Measurements from ENCODE around the gene ABLIM1.

The ABLIM1 gene

DNA sequence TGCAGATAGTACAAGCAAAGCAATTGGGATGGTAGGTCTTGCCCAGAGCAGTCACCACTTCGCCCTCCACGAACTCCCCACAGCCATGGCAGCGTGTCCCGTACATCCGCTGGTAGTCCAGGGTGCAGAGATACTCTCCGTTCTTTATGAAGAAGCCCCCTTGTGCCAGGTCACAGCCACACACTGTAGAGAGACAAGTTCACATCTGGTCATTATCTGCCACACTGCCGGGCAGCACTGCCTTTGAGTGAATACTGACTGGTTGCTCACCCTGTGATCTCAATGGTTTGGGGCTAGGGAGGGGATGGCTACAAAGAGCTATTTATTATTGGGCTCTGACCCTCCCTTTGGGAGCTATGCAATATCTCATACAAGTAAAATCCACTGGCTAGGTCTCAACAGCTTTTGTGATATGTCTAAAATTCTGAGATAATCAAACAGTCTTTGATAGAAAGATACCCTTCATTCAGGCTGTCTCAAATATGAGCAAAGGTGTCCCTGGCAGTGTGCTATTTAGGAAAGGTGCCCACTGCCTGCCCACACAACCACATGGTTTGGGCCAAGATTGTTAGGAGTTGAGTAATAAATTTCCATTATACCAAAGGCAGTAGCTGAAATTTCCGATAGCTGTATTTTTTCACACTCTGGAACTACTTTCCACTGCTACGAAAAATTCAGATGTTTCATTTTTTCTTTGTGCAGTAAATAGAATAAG, 82.5 kb downstream of the ABLIM1 start:
- no peak for DNase-seq

DNA sequence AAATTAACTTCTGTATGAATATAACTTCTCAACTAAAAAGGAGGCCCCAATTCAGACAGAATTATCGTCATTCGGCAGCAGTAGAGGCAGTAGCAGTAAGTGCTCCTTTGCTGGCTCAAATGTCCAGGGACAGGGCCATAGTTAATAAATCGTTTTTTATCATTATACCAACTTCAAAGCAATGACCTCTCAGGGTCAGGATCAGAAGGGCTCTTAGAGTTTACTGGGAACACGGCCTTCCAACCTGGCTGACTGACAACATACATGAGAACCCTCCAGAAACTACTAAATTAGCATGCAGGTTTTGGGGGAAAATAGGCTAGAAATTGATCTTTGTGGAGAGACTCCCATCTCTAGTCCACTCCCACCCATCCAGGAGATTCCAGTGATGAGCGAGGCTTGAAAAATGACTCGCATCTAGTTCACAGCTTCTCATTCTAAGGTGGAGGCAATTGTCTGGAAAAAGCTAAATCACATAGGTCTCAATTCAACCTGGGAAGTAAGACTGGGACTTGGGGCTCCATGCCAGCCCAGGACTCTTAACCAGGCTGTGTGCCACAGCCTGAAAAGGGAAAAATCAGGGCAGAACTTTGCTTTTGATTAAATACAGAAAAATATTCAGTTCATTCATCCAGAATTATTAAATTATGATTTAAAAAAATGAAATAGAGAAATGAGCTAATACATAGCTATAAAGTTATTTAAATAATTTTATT, 84.6 kb downstream of the ABLIM1 start:
- no peak for DNase-seq

DNA sequence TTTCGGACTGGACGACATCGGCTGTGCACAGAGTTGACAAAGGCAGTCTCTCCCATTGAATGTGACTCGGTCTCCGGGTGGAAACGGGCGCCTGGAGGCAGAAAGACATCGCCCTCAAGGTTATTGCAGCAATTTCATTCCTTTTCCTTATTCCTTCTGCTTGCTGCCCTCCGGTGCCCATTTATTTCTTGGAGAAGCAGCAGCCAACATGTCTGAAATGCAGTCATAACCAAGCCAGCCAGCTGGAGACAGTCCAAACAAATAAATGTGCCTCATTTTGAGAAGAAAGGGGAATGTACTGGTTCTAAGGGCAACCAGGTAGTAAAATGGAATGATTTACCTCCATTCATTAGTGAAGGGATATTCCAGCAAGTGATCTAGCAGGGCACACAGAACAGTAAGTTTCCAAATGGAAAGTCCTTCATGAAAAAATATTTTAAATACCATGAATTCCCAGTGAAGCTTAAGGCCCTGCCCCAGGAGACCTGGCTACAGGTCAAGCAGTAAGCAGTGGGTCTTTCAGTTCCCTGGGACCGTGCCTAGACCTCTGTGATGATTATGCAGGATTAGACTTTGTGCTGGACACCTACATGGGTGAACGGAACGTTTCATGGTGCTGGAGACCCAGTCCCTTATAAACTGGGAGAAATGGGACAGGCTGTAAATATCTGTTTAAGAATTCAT, 86.6 kb downstream of the ABLIM1 start:
- no peak for DNase-seq

DNA sequence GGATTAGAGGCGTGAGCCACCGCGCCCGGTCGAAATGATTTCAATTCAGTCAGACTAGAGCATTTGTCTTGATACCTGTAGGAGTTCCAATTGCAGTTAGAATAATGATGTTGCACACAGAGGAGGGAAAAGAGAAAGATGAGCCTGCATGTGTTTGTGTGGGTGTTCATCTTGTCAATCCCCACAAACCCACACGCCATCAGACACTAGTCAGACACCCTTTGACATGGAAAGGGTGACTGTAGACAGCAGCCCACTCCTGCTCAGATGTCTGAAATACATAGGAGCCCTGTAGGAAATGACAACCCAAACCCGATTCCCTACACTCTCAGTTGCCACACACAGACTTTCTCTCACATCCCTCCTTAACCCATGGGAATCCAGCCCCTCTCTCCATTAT, 92.0 kb downstream of the ABLIM1 start:
- no peak for DNase-seq

DNA sequence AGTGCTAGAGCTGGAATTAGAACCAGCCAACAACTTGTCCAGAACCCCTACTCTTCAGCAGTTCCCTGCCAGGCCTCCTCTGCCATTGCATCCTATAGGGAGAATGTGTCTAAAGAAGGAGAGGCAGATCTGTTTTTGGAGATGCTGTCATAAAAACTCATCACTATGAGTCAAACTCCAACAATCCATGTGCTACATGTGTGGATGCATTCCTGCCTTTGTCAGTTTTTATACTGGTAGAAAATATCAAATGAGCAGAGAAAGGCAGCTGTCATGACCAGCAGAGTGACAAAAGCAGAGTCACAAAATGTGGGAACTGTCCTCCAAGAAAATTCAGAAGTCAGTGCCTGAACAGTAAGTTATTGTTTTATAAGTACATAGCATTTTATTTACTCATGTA, 93.0 kb downstream of the ABLIM1 start:
- DNase-seq = no peak

DNA sequence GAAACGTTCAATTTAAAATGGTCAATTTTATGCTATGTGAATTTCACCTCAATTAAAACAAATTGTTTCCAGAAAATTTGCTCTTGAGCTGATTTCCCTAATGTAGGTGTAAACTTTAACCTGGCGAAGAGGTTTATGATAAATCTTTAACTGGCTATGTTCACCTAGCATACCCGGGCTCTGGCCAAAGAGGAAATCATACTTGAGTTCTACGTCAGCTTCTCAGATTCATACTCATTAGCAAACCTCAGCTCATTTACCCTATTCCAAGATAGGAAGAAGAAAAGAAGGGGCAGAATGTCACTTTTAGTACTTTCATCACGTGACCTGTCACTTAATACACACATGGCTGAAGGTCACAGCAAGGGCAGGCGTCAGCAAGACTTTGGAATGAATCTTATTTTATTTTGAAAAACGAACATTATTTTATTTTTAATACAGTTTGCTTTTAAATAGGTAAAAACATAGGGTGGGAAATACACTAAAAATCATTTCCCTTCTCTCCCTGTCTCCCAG, 97.0 kb downstream of the ABLIM1 start:
- DNase-seq = no peak

DNA sequence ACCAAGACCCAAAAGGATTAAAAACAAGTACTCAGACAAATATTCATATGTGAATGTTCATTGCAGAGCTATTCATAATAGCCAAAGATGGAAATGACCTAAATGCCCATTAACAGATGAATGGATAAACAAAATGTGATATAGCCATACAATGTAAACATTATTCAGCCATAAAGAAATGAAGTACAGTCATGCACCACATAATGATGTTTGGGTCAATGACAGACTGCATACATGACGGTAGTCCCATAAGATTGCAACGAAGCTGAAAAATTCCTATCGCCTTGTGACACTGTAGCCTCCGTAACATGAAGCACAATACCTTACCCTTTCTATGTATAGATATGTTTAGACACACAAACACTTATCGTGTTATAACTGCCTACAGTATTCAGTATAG, 97.9 kb downstream of the ABLIM1 start:
- DNase-seq = no peak

DNA sequence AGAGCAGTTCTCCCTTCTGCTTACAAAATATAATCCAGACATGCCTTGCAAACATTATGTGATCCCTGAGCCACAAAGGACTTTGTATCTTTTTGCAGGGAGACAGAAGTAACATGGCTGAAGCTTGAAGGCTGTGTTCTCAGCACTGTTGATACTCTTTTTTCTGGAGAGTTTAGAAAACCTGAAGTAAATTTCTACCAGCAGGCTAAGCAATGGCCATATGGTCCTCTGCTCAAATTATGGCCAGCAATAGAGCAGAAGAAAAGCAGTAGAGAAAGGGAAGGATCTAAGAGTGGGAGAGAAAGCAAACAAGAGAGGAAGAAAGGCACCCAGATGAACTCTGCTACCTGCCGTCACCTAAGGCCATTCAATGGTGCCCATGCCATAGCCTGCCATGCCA, 98.4 kb downstream of the ABLIM1 start:
- DNase-seq = no peak

DNA sequence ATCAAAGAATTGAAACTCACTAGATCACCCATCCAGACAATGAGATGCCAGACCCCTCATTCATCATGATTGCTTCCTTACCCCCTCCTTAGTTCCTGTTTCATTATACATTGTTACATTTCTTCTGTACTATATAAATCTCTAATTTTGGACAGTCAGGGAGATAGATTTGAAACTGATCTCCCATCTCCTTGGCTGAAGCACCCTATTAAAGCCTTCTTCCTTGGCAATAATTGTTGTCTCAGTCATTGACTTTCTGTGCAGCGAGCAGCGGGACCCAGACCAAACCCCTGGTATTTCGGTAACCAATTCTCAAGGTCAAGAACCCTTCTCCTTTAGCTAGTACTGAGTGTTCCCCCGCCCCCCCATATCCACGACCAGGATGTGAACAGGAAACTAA, 100.2 kb downstream of the ABLIM1 start:
- DNase-seq = no peak

DNA sequence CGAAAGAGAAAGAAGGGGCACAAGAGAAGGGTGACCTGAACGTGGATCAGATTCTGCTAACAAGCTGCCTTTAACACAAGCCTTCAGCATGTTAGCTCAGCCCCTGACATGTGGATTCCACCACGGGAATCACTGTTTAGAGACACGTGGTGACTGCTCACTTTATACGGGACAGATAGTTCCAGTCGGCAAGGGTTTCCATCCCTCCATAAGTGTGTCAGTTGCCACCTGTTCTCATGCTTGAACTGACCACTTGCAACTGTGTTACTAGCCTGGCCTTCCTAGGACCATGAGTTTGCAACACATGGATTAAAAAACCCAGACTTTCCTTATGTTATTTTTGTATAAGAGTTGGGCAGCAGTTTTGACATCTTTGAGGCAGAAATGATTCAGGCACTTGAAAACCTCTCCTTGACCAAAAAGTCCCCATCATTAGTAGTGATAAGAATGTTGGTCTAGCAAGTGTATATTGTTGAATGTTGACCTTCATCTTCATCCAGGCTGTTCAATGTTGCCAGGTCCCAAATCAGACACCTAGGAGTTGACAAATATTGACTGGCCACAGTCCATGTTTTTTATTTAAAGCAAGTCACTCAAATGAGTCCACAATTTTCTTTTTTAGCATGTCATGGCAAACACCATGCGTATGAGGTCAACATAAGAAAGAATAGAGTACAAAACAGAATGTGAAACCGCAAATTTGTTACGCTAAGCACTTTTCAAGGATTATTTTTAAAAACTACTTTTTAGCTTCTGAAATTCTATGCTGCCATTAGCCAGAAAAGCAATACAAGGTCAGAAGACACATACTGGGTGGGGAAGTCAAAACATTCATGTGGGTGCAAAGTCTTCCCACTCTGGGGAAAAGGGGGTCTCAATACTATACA, 101.6 kb downstream of the ABLIM1 start:
- DNase-seq = no peak

DNA sequence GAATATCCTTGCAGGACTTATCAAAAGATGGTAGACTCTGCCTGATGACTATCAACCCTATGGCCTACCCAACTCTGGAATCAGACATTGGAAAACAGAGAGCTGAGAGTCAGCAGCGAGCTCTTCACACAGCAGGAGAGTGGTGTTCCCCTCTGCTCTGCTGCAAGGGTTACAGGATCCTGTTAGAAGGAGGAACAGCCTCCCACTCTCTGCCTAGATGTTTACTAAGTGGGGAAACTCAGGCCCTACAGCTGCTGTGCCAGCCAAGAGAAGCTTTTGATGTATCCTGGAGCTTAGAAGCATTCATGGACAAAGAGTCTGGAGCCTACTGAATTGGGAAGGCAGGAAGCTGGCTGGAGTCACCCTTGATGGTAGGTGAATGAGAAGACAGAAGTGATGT, 104.6 kb downstream of the ABLIM1 start:
- DNase-seq = no peak

DNA sequence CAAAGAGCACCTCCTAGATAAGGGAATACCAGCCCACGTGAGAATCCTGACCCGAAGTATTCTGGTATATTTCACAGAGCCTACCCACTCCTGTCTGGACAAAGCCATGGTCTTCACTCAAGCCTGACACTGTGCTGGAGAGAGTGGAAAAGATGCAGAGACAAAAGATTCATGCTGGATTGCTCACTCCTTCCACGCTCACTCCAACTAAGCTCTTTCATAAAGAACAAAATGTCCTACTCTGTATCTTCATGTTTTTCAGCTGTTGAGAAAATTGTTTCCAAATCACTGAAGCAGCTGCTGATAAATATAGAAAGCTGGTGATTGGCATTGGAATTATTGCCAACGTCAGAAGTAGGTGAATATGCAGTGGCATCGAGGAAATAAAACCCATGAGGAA, 106.0 kb downstream of the ABLIM1 start:
- no peak for DNase-seq

DNA sequence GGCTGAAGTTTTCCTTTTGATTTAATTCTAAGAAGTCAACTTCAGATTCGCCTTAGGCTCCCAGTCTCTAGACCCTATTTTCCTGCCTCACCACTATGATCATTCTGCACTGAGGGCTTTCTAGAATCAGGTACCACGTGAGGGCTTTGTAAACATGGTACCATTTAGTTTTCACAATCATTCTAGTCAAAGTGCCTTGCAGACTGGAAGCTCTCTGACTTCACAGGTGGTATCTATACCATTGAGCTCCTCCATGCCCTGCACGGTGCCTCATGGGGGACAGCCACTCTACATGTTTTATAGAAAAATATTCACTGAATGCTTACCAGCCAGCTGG, 106.5 kb downstream of the ABLIM1 start:
- no peak for DNase-seq

DNA sequence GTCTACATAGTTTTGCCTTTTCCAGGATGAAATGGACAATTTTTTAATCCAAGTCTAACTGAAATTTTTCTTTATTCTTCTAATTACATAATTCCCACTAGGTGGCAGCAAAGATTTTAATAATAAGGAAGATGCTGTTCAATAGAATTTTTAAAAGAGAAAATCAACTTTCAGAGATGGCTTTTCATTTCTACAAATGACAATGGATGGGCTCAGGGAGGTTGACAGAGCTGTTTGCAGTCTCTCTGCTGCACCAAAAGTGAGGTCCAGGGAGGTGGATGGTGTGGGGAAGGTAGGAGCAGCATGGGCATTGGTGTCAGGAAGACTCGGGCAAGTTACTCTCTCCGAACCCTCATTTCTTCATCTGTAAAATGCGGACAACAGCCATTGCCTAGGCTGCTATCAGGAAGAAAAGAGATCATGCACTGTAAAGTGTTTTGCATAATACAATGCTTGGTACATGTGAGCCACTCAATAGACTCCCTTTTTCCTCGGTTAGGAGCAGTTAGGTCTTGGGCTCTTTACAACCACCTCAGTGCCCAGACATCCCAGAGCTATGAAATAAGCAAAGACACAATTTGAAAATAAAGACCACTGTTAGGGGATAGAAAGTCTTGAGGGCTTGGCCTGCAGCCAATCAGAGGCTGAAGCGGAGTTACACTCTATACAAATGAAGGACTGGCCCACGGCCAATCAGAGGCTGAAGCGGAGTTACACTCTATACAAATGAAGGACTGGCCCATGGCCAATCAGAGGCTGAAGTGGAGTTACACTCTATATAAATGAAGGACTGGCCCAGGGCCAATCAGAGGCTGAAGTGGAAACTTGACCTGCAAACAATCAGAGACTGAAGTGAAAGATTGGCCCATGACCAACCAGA, 107.1 kb downstream of the ABLIM1 start:
- DNase-seq = peak; percentile 61

DNA sequence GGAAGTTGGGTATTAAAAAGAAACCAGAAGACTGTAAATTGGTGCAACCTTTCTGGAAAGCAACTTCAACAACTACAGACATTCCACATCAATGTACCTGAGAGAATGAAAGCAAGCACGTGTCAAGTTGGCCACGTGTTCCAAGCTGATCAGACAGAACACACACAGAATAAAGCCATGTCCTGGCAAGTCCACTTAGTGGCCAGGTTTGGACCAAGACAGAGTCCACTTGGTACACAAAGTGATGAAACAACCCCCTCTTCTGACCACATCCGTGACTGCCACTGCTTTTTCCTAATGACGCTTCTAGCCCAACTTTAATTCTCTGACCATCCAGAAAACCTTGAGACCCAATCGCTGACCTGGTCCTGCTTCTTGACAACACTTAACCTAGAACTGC, 109.4 kb downstream of the ABLIM1 start:
- no peak for DNase-seq

DNA sequence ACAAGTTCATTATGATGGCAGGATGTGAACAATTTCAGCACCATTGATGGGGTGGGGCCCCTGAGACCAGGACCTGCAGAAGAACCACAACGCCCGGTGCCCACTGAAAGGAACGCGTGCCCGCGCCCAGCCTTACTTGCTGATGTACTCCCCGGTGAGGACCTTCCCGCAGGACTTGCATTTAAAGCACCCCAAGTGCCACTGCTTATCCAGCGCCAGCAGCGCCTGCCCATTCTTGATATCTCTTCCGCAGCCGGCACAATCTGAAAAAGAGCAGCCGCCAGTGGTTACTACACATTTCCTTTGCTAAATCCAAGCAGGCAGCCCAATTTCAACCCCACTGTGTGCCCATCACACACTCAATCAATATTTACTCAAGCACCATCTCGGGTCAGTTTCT, 110.6 kb downstream of the ABLIM1 start:
- DNase-seq = no peak

DNA sequence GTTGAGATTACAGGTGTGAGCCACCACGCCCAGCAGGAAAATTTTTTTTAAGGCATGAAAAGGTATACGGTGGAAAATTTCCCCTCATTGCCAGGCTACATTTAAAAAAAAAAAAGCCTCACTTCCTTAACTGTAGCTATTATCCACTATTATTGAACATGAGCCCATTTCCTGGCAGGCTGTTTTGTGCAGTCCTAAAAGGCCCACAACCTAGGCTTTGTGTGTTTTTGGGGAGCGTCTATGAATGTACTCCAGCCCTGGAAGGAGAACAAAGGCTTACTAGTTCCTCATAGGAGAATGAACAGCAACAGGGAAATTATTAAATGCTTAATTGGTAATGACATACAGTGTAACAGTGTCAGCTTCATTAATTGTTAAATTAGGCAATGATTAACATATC, 111.0 kb downstream of the ABLIM1 start:
- no peak for DNase-seq

DNA sequence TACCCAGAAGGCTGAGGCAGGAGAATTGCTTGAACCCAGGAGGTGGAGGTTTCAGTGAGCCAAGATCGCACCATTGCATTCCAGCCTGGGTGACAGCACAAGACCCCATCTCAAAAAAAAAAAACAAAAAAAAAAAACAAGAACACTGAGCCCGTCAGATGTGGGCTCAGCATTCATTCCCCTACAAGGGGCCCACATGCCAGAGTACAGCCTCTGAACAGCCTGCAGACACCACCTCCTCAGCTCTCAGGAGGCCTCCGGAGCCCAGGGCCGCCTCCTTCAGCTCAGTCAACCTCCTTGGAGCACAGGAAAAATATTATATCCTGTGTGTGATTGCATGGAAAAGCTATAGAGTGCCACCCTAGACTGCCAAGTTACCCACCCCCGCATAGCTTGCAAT, 112.3 kb downstream of the ABLIM1 start:
- DNase-seq = no peak

DNA sequence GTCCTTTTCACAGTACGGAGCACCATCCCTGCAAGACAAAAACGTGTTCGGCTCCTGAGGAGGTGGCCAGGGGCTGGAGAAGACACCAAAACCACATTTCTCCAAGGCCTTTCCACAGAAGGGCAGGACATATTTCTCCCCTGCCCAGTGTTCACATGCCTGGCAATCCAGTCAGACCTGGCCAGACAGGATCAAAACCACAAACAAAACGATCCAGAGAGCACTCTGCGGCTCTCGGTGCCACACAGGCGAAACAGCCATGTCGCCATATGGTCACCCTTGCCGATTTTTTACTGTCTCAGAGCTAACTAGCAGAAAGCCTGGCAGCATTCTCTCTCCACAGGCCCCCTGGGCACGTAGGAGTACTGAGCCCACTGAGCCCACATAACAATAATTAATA, 113.0 kb downstream of the ABLIM1 start:
- no peak for DNase-seq

DNA sequence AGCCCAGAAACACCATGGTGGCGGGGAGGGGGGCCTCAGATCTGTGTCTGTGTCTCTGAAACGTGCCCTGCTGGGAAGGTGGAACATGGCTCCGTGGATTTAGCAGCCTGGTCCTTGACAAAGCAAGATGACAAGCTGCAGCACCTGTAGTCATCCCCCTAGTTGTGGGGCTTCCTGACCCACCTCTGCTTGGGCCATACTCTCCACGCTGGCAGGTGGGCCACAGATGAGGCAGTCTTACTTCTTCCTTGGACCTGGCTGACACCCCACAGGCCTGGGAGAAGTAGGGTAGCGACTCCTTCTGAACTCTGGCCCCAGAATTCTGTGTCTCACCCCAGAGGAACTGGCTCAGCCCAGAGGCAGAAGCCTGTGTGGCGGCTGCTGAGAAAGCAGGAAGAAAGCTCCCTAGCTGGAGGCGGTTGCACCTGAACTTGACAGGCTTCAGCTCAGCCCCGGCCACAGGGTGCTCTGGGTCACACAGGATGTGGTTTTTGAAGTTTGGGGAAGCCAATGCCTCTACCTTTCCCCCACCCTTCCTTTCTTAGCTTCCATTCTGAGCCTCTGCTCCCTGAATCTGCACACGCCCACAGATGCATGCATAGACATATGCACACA, 113.9 kb downstream of the ABLIM1 start:
- DNase-seq = no peak

DNA sequence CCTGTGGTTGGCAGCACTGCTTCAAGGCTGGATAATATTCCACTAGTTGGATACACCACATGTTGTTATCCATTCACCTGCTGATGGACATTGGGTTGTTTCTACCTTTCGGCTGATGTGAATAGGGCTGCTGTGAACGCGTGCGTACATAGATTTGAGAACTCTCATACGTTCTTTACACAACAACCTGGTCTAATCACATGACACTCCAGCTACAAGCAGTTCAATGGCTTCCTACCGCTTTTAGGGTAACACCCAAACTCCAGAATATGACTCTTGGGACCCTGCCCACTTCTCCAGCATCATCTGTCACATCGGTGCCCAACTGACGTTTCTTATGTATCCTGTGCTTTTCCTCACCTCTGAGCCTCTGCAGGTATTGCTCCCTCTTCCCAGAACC, 114.6 kb downstream of the ABLIM1 start:
- DNase-seq = no peak

DNA sequence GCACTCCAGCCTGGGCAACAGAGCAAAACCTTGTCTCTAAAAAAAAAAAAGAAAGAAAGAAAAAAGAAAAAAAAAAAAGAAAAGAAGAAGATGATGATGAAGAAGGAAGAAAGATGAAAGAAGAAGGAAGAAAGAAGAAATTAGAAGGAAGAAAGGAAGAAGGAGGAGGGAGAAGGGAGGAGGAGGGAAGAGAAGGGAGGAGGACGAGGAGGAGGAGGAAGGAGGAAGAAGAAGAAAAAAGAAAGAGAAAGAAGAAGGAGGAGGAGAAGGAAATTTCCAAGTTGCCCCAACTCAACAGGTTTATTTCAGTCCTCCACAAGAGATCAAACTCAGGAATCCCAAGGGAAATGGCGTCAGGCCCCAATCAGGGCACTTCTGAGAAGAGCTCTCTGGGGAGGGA, 115.7 kb downstream of the ABLIM1 start:
- DNase-seq = no peak
